GM20000 (cell line): ENCODE data around the gene MYO9A.

Source experiments
- DNase-seq: peaks from one replicate; pipeline ENCODE4 v3.0.0; 2012; ENCODE audit warnings: low spot score
- CTCF ChIP-seq: IDR thresholded peaks from 2 replicates; pipeline ENCODE4 v1.5.1; 2012; ENCODE audit warnings: mild to moderate bottlenecking, control low read depth; ENCODE audit errors: extremely low read depth, missing control alignments

The MYO9A gene

GRCh38 chr15:71892335-71892734 lies 225.6 kb downstream of the MYO9A start:
- no peak for DNase-seq
- no peak for TF ChIP-seq CTCF

GRCh38 chr15:71891026-71891425 lies 226.9 kb downstream of the MYO9A start:
- TF ChIP-seq CTCF = no peak
- DNase-seq = no peak

GRCh38 chr15:71889947-71890346 lies 228.0 kb downstream of the MYO9A start:
- TF ChIP-seq CTCF = no peak
- DNase-seq = no peak

GRCh38 chr15:71889385-71889784 lies 228.6 kb downstream of the MYO9A start:
- no peak for TF ChIP-seq CTCF
- DNase-seq = no peak

- DNase-seq = no peak
- no peak for TF ChIP-seq CTCF
These were observed 229.2 kb downstream of the MYO9A start for GRCh38 chr15:71888797-71889196.

GRCh38 chr15:71885390-71885789 lies 232.6 kb downstream of the MYO9A start:
- no peak for DNase-seq
- TF ChIP-seq CTCF = no peak

- no peak for DNase-seq
- no peak for TF ChIP-seq CTCF
These were observed 234.5 kb downstream of the MYO9A start for GRCh38 chr15:71883447-71883846.
